Measurements from ENCODE around the gene FRMD1.

Gene FRMD1

DNA sequence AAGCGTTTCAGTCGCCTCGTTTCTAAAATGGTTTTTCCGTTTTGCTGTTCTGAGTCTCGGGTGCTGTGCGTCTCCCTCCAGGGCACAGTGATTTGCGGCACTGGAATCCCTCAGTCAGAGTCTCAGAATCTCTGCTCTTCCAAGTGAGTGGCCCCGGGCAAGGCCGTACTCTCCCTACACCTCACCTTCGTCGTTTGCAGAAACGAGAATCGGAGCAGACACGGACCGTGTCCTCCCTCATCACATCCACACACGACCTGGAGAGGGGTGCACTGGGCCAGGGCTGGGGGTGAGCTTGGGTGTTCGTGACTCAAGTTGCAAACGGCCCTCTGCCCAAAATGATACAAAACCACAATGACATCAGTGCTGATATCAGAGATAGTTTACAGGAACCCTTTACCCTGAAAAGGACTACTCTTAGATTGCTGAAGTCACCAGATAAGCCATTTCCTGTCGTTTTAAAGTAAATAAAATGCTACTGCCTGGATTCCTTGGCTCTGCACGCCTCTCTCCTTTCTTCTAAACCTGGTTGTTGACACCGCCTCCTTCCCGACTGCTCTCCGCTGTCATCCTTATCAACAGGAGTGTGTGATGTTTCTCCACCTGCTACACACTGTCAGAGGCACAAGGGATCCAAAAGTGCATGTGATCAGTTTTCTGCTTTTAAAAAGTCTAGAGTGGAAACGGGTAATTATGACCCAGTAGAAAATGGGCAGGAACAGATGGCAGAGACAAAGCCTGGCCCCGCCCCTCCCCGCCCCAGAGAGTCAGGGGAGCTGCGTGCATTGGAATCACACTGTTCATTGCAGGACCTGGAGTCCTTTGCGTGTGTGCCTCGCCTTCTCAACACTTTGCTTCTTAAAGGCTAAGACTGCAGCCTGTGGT lies 43.1 kb downstream of the FRMD1 start:
- Histone ChIP-seq H3K27ac (ENCODE audit: low read depth, low read length) (no peak overlapping the region), H3K4me1 (ENCODE audit: control insufficient read depth, low read depth, low read length) (no peaks in the 10 kb centered on the region), H2BK5ac (ENCODE audit: low read length) (no peak overlapping the region), H3K9ac (ENCODE audit: low read length) (no peak overlapping the region), H3K36me3 (ENCODE audit: control insufficient read depth, insufficient read depth, low read length) (no peaks in the 10 kb centered on the region), H4K8ac (ENCODE audit: low read depth, low read length) (no peak overlapping the region), H3K4ac (ENCODE audit: low read depth, low read length) (no peak overlapping the region), H2AK5ac (ENCODE audit: low read length) (no peak overlapping the region), H3K79me1 (ENCODE audit: low read length) (no peaks in the 10 kb centered on the region), H3K27me3 (ENCODE audit: insufficient read depth, low read length, poor library complexity) (no peaks in the 10 kb centered on the region), H3K79me2 (ENCODE audit: control insufficient read depth, insufficient read depth, low read length) (no peaks in the 10 kb centered on the region), H2BK15ac (replicated peaks; ENCODE audit: low read depth) (no peak overlapping the region), H3K56ac (ENCODE audit: low read length) (peak overlapping the region; percentile 45), H4K5ac (ENCODE audit: low read length) (no peak overlapping the region), H2BK120ac (ENCODE audit: low read depth, low read length) (no peak overlapping the region), H3K4me3 (ENCODE audit: low read length) (no peak overlapping the region), H3K4me2 (ENCODE audit: low read length) (no peak overlapping the region), H3K18ac (ENCODE audit: low read length) (no peak overlapping the region), H3K23ac (ENCODE audit: low read length) (no peak overlapping the region)
- WGBS (ENCODE audit: extremely low coverage, insufficient coverage, low lambda C conversion rate), result no CpG with 5 or more reads among the region's 29 CpGs
- DNase-seq, result peak; percentile 48

GRCh38 chr6:168035098-168035660 lies 43.8 kb downstream of the FRMD1 start:
- DNase-seq, result peak; percentile 59
- H3K36me3 ChIP-seq (ENCODE audit: control insufficient read depth, insufficient read depth, low read length), result no peaks in the 10 kb centered on the region
- no peak overlapping the region for H3K18ac ChIP-seq (ENCODE audit: low read length)
- H3K4me3 ChIP-seq (ENCODE audit: low read length), result no peak overlapping the region
- no peak overlapping the region for H4K5ac ChIP-seq (ENCODE audit: low read length)
- no peak overlapping the region for H2BK5ac ChIP-seq (ENCODE audit: low read length)
- H3K79me2 ChIP-seq (ENCODE audit: control insufficient read depth, insufficient read depth, low read length), result no peaks in the 10 kb centered on the region
- no peak overlapping the region for H3K4ac ChIP-seq (ENCODE audit: low read depth, low read length)
- no peak overlapping the region for H3K4me2 ChIP-seq (ENCODE audit: low read length)
- no peak overlapping the region for H3K56ac ChIP-seq (ENCODE audit: low read length)
- H4K8ac ChIP-seq (ENCODE audit: low read depth, low read length), result no peak overlapping the region
- H2BK120ac ChIP-seq (ENCODE audit: low read depth, low read length), result no peak overlapping the region
- no peak overlapping the region for H3K9ac ChIP-seq (ENCODE audit: low read length)
- H3K79me1 ChIP-seq (ENCODE audit: low read length), result no peaks in the 10 kb centered on the region
- no CpG with 5 or more reads among the region's 45 CpGs for WGBS (ENCODE audit: extremely low coverage, insufficient coverage, low lambda C conversion rate)
- H3K27me3 ChIP-seq (ENCODE audit: insufficient read depth, low read length, poor library complexity), result no peaks in the 10 kb centered on the region
- H2AK5ac ChIP-seq (ENCODE audit: low read length), result no peak overlapping the region
- no peak overlapping the region for H2BK15ac ChIP-seq (replicated peaks; ENCODE audit: low read depth)
- no peaks in the 10 kb centered on the region for H3K4me1 ChIP-seq (ENCODE audit: control insufficient read depth, low read depth, low read length)
- H3K27ac ChIP-seq (ENCODE audit: low read depth, low read length), result no peak overlapping the region
- H3K23ac ChIP-seq (ENCODE audit: low read length), result no peak overlapping the region

DNA sequence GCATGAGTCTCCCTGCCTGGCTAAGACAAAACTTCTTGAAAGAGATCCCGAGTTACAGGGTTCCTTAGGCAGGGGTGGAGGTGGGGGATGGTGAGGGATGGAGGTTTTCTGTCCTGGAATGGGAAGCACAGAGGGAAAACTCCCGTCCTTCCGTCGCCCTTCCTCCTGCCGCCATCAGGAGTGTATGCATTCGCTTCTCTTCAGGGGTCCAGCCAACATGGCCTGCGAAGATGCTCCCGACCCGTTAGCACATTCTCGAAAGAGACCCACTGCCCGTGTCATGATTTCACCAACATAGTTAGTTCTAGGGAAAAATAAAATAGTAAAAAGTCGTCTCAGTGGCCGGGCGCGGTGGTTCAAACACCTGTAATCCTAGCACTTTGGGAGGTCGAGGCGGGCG lies 44.5 kb downstream of the FRMD1 start:
- no peaks in the 10 kb centered on the region for H3K36me3 ChIP-seq (ENCODE audit: control insufficient read depth, insufficient read depth, low read length)
- H3K4ac ChIP-seq (ENCODE audit: low read depth, low read length), result no peak overlapping the region
- no peaks in the 10 kb centered on the region for H3K27me3 ChIP-seq (ENCODE audit: insufficient read depth, low read length, poor library complexity)
- no peaks in the 10 kb centered on the region for H3K4me1 ChIP-seq (ENCODE audit: control insufficient read depth, low read depth, low read length)
- H3K27ac ChIP-seq (ENCODE audit: low read depth, low read length), result no peak overlapping the region
- H2BK120ac ChIP-seq (ENCODE audit: low read depth, low read length), result no peak overlapping the region
- no peak overlapping the region for H2BK15ac ChIP-seq (replicated peaks; ENCODE audit: low read depth)
- H3K23ac ChIP-seq (ENCODE audit: low read length), result no peak overlapping the region
- WGBS (ENCODE audit: extremely low coverage, insufficient coverage, low lambda C conversion rate), result no CpG with 5 or more reads among the region's 18 CpGs
- H3K4me3 ChIP-seq (ENCODE audit: low read length), result no peak overlapping the region
- H3K4me2 ChIP-seq (ENCODE audit: low read length), result no peak overlapping the region
- no peak overlapping the region for H3K18ac ChIP-seq (ENCODE audit: low read length)
- no peak overlapping the region for H4K8ac ChIP-seq (ENCODE audit: low read depth, low read length)
- no peak overlapping the region for H4K5ac ChIP-seq (ENCODE audit: low read length)
- H3K56ac ChIP-seq (ENCODE audit: low read length), result no peak overlapping the region
- no peaks in the 10 kb centered on the region for H3K79me1 ChIP-seq (ENCODE audit: low read length)
- no peak overlapping the region for H2AK5ac ChIP-seq (ENCODE audit: low read length)
- no peaks in the 10 kb centered on the region for H3K79me2 ChIP-seq (ENCODE audit: control insufficient read depth, insufficient read depth, low read length)
- H3K9ac ChIP-seq (ENCODE audit: low read length), result no peak overlapping the region
- no peak for DNase-seq
- no peak overlapping the region for H2BK5ac ChIP-seq (ENCODE audit: low read length)

DNA sequence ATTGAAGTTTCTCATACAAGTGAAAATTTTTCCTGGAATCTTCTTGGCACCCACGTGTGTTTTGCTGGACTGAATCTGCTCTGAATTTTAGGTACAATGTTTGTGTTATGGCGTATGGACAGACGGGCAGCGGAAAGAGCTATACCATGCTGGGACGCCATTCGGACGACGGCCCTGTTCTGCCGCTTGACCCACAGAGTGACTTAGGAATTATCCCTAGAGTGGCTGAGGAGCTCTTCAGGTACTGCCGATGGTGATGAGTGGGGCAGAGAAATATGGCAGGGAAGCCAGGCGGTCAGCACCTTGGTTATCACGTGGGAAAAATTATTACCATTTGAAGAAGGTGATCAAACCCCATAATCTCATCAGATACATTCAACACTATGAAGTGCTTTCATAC lies 45.2 kb downstream of the FRMD1 start:
- Histone ChIP-seq H3K79me1 (ENCODE audit: low read length) (no peaks in the 10 kb centered on the region), H3K79me2 (ENCODE audit: control insufficient read depth, insufficient read depth, low read length) (no peaks in the 10 kb centered on the region), H3K23ac (ENCODE audit: low read length) (no peak overlapping the region), H3K4me1 (ENCODE audit: control insufficient read depth, low read depth, low read length) (no peaks in the 10 kb centered on the region), H3K4me3 (ENCODE audit: low read length) (no peak overlapping the region), H3K36me3 (ENCODE audit: control insufficient read depth, insufficient read depth, low read length) (no peaks in the 10 kb centered on the region), H3K27ac (ENCODE audit: low read depth, low read length) (no peak overlapping the region), H4K8ac (ENCODE audit: low read depth, low read length) (no peak overlapping the region), H3K4ac (ENCODE audit: low read depth, low read length) (no peak overlapping the region), H3K18ac (ENCODE audit: low read length) (no peak overlapping the region), H3K27me3 (ENCODE audit: insufficient read depth, low read length, poor library complexity) (no peaks in the 10 kb centered on the region), H2BK120ac (ENCODE audit: low read depth, low read length) (no peak overlapping the region), H2AK5ac (ENCODE audit: low read length) (no peak overlapping the region), H3K4me2 (ENCODE audit: low read length) (no peak overlapping the region), H2BK15ac (replicated peaks; ENCODE audit: low read depth) (no peak overlapping the region), H2BK5ac (ENCODE audit: low read length) (no peak overlapping the region), H4K5ac (ENCODE audit: low read length) (no peak overlapping the region), H3K56ac (ENCODE audit: low read length) (no peak overlapping the region), H3K9ac (ENCODE audit: low read length) (no peak overlapping the region)
- no peak for DNase-seq
- no CpG with 5 or more reads among the region's 12 CpGs for WGBS (ENCODE audit: extremely low coverage, insufficient coverage, low lambda C conversion rate)

- H3K9ac ChIP-seq (ENCODE audit: low read length), result no peak overlapping the region
- no peaks in the 10 kb centered on the region for H3K79me2 ChIP-seq (ENCODE audit: control insufficient read depth, insufficient read depth, low read length)
- no peak overlapping the region for H3K4me3 ChIP-seq (ENCODE audit: low read length)
- no peaks in the 10 kb centered on the region for H3K36me3 ChIP-seq (ENCODE audit: control insufficient read depth, insufficient read depth, low read length)
- DNase-seq, result peak; percentile 72
- H3K23ac ChIP-seq (ENCODE audit: low read length), result no peak overlapping the region
- no peak overlapping the region for H4K5ac ChIP-seq (ENCODE audit: low read length)
- no peak overlapping the region for H2BK5ac ChIP-seq (ENCODE audit: low read length)
- no peak overlapping the region for H3K4ac ChIP-seq (ENCODE audit: low read depth, low read length)
- no peak overlapping the region for H3K18ac ChIP-seq (ENCODE audit: low read length)
- no peaks in the 10 kb centered on the region for H3K4me1 ChIP-seq (ENCODE audit: control insufficient read depth, low read depth, low read length)
- no peak overlapping the region for H3K4me2 ChIP-seq (ENCODE audit: low read length)
- no peak overlapping the region for H2AK5ac ChIP-seq (ENCODE audit: low read length)
- H3K79me1 ChIP-seq (ENCODE audit: low read length), result no peaks in the 10 kb centered on the region
- H3K27ac ChIP-seq (ENCODE audit: low read depth, low read length), result no peak overlapping the region
- no peak overlapping the region for H4K8ac ChIP-seq (ENCODE audit: low read depth, low read length)
- peak overlapping the region; percentile 30 for H3K56ac ChIP-seq (ENCODE audit: low read length)
- WGBS (ENCODE audit: extremely low coverage, insufficient coverage, low lambda C conversion rate), result no CpG with 5 or more reads among the region's 12 CpGs
- H3K27me3 ChIP-seq (ENCODE audit: insufficient read depth, low read length, poor library complexity), result no peaks in the 10 kb centered on the region
- H2BK15ac ChIP-seq (replicated peaks; ENCODE audit: low read depth), result no peak overlapping the region
- H2BK120ac ChIP-seq (ENCODE audit: low read depth, low read length), result no peak overlapping the region
Observed at GRCh38 chr6:168032005-168032760, 46.8 kb downstream of the FRMD1 start.
